Muscle of leg (tissue), 11 donors: ENCODE measurements around the gene STK31. TPM values are rescaled to one million over a fixed set of nuclear protein-coding genes. Genes with fewer than 3 reads are reported as not detected.
"Not testable (repeated sequence)": the region's sequence is repeated elsewhere in the genome, so short reads cannot be mapped to it uniquely, and the experiment has no call there.

Source experiments
- DNase-seq: peaks from one replicate; pipeline ENCODE4 v3.0.0; 2013
- H3K27ac ChIP-seq: one replicate; pipeline ENCODE4 v1.5.1; 2013; ENCODE audit warnings: mild to moderate bottlenecking, low read length, control low read depth
- H3K27me3 ChIP-seq: one replicate; pipeline ENCODE4 v1.6.1; 2013; ENCODE audit warnings: low read length; ENCODE audit not compliant: control insufficient read depth, insufficient read depth
- H3K36me3 ChIP-seq: one replicate; pipeline ENCODE4 v1.6.1; 2013; ENCODE audit warnings: low read length; ENCODE audit not compliant: control insufficient read depth, insufficient read depth
- H3K4me1 ChIP-seq: one replicate; pipeline ENCODE4 v1.6.1; 2013; ENCODE audit warnings: low read length; ENCODE audit not compliant: control insufficient read depth, insufficient read depth
- H3K4me3 ChIP-seq: one replicate; pipeline ENCODE4 v1.5.1; 2013; ENCODE audit warnings: low read length, control low read depth
- H3K9me3 ChIP-seq: replicated peaks from 2 replicates; pipeline ENCODE4 v1.6.1; 2013; ENCODE audit warnings: low read depth, low read length; ENCODE audit not compliant: control insufficient read depth
- WGBS: methylation state at CpG from one replicate; pipeline ENCODE4 v1.1.5; 2013; ENCODE audit warnings: missing lambda C conversion rate; ENCODE audit not compliant: insufficient coverage; 5-methylcytosine and 5-hydroxymethylcytosine counted together
- polyA plus RNA-seq, 8 donors: library from polyadenylated mRNA; unstranded; fragments of 120-200 nt; gene quantifications; one replicate each; pipeline versions ENCODE4 v1.2.1 to v1.2.3, GENCODE V29; 2013; ENCODE audit warnings: inconsistent platforms in 1 of 8, low replicate concordance in 1 of 8; ENCODE audit not compliant: insufficient read length in 8 of 8, insufficient read depth in 1 of 8
- total RNA-seq: library from RNA; stranded (reverse); fragments of 120-200 nt; gene quantifications from one replicate; pipeline ENCODE4 v1.2.4, GENCODE V29; 2013

The STK31 gene
- total and polyA plus RNA-seq, 9 donors, result 0.40 to 3.0 (median 1.0) TPM

- no peaks in the 10 kb centered on the region for H3K36me3 ChIP-seq
- H3K27me3 ChIP-seq, result no peaks in the 10 kb centered on the region
- DNase-seq, result peak; percentile 80
- no peaks in the 10 kb centered on the region for H3K9me3 ChIP-seq
- no peak overlapping the region for H3K27ac ChIP-seq
- no peak overlapping the region for H3K4me3 ChIP-seq
- no CpG with 5 or more reads among the region's 8 CpGs for WGBS
- H3K4me1 ChIP-seq, result no peaks in the 10 kb centered on the region
Observed at GRCh38 chr7:23712368-23713284, 2.6 kb downstream of the STK31 start.

DNA sequence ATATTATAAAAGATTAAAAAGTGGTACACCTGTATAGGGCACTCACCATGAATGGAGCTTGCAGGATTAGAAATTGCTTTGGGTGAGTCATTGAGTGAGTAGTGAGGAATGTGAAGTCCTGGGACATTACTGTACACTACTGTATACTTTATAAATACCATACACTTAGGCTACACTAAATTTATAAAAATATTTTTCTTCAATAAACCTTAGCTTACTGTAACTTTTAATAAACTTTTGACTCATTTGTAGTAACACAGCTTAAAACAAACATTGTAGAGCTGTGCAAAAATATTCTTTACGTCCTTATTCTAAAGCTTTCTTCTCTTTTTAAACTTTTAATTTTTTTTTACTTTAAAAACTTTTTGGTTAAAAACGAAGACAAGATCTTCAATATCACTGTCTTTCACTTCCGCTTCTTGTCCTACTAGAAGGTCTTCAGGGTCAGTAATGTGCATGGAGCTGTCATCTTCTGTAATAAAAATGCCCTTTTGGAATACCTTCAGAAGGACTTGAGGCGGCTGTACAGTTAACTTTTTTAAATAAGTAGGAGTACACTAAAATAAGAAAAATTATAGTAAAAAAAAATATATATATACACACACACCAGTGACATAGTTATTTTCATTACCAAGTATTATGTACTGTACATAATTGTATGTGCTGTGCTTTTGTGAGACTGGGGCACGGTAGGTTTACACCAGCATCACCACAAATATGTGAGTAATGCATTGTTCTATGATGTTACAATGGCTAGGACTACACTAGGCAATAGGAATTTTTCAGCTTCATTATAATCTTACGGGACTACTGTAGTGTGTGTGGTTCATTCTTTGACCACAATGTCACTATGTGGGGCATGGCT is 3.5 kb downstream of the STK31 start:
- no peak overlapping the region for H3K4me3 ChIP-seq
- H3K4me1 ChIP-seq, result no peaks in the 10 kb centered on the region
- H3K9me3 ChIP-seq, result no peaks in the 10 kb centered on the region
- H3K36me3 ChIP-seq, result no peaks in the 10 kb centered on the region
- no peak overlapping the region for H3K27ac ChIP-seq
- WGBS, result 50% methylated on average over 1 of the region's 6 CpGs
- no peak for DNase-seq
- no peaks in the 10 kb centered on the region for H3K27me3 ChIP-seq

- Histone ChIP-seq H3K27ac (no peak overlapping the region), H3K4me1 (no peaks in the 10 kb centered on the region), H3K9me3 (no peaks in the 10 kb centered on the region), H3K36me3 (no peaks in the 10 kb centered on the region), H3K27me3 (no peaks in the 10 kb centered on the region), H3K4me3 (no peak overlapping the region)
- no peak for DNase-seq
- WGBS, result no CpG with 5 or more reads among the region's 2 CpGs
Observed at GRCh38 chr7:23714150-23714464, 4.1 kb downstream of the STK31 start.

GRCh38 chr7:23714579-23714978 is 4.6 kb downstream of the STK31 start:
- Histone ChIP-seq H3K27ac (no peak overlapping the region), H3K36me3 (no peaks in the 10 kb centered on the region), H3K9me3 (no peaks in the 10 kb centered on the region), H3K27me3 (no peaks in the 10 kb centered on the region), H3K4me1 (no peaks in the 10 kb centered on the region), H3K4me3 (no peak overlapping the region)
- DNase-seq, result no peak
- no CpG with 5 or more reads among the region's 1 CpG for WGBS

DNA sequence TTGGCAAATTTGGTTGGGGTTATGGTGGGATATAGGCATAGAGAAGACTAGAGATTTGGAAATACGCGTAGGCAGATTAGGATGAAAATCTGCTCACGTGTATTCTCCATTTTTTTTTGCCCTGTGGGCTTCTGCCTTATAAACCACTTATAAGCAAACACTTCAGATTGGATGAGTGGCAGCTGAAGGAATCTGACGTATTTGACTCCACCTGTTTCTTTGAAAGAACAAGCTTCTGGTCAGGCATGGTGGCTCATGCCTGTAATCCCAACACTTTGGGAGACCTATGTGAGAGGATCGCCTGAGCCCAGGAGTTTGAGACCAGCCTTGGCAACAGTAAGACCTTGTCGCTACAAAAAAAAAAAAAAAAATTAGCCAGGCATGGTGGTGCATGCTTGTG is 5.1 kb downstream of the STK31 start:
- Histone ChIP-seq H3K27ac (no peak overlapping the region), H3K4me3 (no peak overlapping the region), H3K4me1 (no peaks in the 10 kb centered on the region), H3K9me3 (no peaks in the 10 kb centered on the region), H3K27me3 (no peaks in the 10 kb centered on the region), H3K36me3 (no peaks in the 10 kb centered on the region)
- no CpG with 5 or more reads among the region's 6 CpGs for WGBS
- no peak for DNase-seq

DNA sequence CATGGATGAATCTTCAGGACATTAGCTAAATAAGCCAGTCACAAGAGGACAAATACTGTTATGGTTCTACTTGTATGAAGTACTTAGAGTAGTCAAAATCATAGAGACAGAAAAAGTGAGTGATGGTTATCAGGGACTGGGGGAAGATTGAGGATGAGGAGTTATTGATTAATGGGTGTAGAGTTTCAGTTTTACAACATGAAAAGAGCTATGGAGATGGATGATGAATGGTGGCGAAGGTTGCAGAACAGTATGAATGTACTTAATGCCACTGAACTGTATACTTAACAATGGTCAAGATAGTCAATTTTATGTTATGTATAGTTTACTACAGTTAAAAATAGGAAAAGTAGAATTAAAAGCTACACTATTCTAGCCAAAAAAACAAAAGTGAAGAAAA is 7.8 kb downstream of the STK31 start:
- Histone ChIP-seq H3K9me3 (no peaks in the 10 kb centered on the region), H3K27me3 (no peaks in the 10 kb centered on the region), H3K36me3 (no peaks in the 10 kb centered on the region), H3K4me3 (no peak overlapping the region), H3K27ac (no peak overlapping the region), H3K4me1 (no peaks in the 10 kb centered on the region)
- no CpG with 5 or more reads among the region's 1 CpG for WGBS
- no peak for DNase-seq

DNA sequence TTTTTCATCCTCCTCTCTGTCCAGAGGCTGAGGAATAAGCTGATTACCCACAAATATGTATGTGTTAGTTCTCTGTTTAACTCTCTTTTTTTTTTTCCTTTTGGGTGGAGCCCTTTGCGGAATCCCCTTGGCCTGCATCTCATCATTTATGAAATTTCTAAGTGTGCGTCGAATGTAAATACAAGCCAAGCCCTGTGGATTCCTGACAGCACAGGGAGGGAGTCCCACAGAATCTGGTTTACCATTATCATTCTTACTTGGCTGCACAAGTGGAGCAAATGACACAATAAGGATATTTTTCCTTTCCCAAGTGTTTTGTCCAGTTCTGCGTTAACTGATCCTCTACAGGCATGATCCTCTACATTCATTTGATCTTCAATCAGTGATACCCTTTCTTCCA is 11.4 kb downstream of the STK31 start:
- H3K4me3 ChIP-seq, result no peak overlapping the region
- no peak overlapping the region for H3K27ac ChIP-seq
- H3K36me3 ChIP-seq, result no peaks in the 10 kb centered on the region
- no peaks in the 10 kb centered on the region for H3K27me3 ChIP-seq
- WGBS, result 73% methylated on average over 1 of the region's 4 CpGs
- H3K4me1 ChIP-seq, result no peaks in the 10 kb centered on the region
- no peaks in the 10 kb centered on the region for H3K9me3 ChIP-seq
- DNase-seq, result peak; percentile 39

DNA sequence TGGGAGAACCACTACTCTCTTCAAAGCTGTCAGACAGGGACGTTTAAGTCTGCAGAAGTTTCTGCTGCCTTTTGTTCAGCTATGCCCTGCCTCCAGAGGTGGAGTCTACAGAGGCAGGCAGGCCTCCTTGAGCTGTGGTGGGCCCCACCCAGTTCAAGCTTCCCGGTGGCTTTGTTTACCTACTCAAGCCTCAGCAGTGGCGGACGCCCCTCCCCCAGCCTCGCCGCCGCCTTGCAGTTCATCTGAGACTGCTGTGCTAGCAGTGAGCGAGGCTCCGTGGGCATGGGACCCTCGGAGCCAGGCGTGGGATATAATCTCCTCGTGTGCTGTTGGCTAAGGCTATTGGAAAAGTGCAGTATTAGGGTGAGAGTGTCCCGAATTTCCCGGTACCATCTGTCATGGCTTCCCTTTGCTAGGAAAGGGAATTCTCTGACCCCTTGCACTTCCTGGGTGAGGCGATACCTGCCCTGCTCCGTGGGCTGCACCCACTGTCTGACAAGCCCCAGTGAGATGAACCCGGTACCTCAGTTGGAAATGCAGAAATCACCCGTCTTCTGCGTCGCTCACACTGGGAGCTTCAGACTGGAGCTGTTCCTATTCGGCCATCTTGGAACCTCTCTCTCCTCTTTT is 12.7 kb downstream of the STK31 start:
- H3K36me3 ChIP-seq, H3K4me1 ChIP-seq, H3K4me3 ChIP-seq, H3K9me3 ChIP-seq, H3K27ac ChIP-seq, H3K27me3 ChIP-seq, DNase-seq: not testable (repeated sequence)
- WGBS, result 85% methylated on average over 17 of the region's 21 CpGs

- WGBS, result 65% methylated on average over 2 of the region's 4 CpGs
- H3K4me1 ChIP-seq, H3K9me3 ChIP-seq, H3K4me3 ChIP-seq, H3K27me3 ChIP-seq, H3K36me3 ChIP-seq, DNase-seq, H3K27ac ChIP-seq: not testable (repeated sequence)
Observed at GRCh38 chr7:23724113-23724512, 14.1 kb downstream of the STK31 start.

- H3K36me3 ChIP-seq, result no peaks in the 10 kb centered on the region
- DNase-seq, result no peak
- no peak overlapping the region for H3K4me3 ChIP-seq
- no peaks in the 10 kb centered on the region for H3K4me1 ChIP-seq
- H3K27me3 ChIP-seq, result no peaks in the 10 kb centered on the region
- H3K9me3 ChIP-seq, result peaks cover 11% of the 10 kb centered on the region
- no peak overlapping the region for H3K27ac ChIP-seq
Observed at GRCh38 chr7:23742051-23742450, 32.0 kb downstream of the STK31 start.
